Kidney (tissue), 14 donors: Measurements from ENCODE around the gene RNF123. TPM values are rescaled to one million over a fixed set of nuclear protein-coding genes. Genes with fewer than 3 reads are reported as not detected.

Source experiments
- DNase-seq, 5 donors: peaks; one replicate each; pipeline ENCODE4 v3.0.0-alpha.2; 2013 to 2020
- FAIRE-seq: peaks from 2 replicates; lab custom pipeline; 2012; peaks lifted over from hg19 to GRCh38; lab: Jason Lieb, UNC
- H3K27ac ChIP-seq, 2 donors: one replicate each; pipeline ENCODE4 v1.7.0; 2013; ENCODE audit warnings: low read depth in 2 of 2, low read length in 2 of 2, inconsistent platforms in 1 of 2
- H3K27me3 ChIP-seq: one replicate; pipeline ENCODE4 v1.7.1; 2013; ENCODE audit warnings: low read length, inconsistent platforms; ENCODE audit not compliant: control insufficient read depth, insufficient read depth
- H3K36me3 ChIP-seq, 3 donors: one replicate each; pipeline versions ENCODE4 v1.7.0 to v1.7.1; 2013; ENCODE audit warnings: low read length in 3 of 3, control low read depth in 1 of 3, inconsistent platforms in 1 of 3; ENCODE audit not compliant: insufficient read depth in 3 of 3, control insufficient read depth in 2 of 3
- H3K4me1 ChIP-seq, 3 donors: one replicate each; pipeline versions ENCODE4 v1.7.0 to v1.7.1; 2013; ENCODE audit warnings: low read length in 3 of 3, inconsistent platforms in 1 of 3, low read depth in 1 of 3; ENCODE audit not compliant: control insufficient read depth in 2 of 3, insufficient read depth in 2 of 3
- H3K4me3 ChIP-seq, 3 donors: one replicate each; pipeline versions ENCODE4 v1.7.0 to v1.8.1; 2013; ENCODE audit warnings: low read length in 3 of 3, control low read depth in 1 of 3, inconsistent platforms in 1 of 3
- H3K9ac ChIP-seq, 3 donors: one replicate each; pipeline versions ENCODE4 v1.7.0 to v1.7.1; 2013; ENCODE audit warnings: low read length in 3 of 3, control low read depth in 1 of 3, inconsistent platforms in 1 of 3
- H3K9me3 ChIP-seq, 3 donors: one replicate each; pipeline versions ENCODE4 v1.7.0 to v1.7.1; 2013; ENCODE audit warnings: low read length in 3 of 3, control low read depth in 1 of 3, inconsistent platforms in 1 of 3; ENCODE audit not compliant: control insufficient read depth in 2 of 3, insufficient read depth in 1 of 3
- CTCF ChIP-seq: IDR thresholded peaks from 3 replicates; pipeline ENCODE4 v1.5.1; 2012; ENCODE audit warnings: mild to moderate bottlenecking, moderate library complexity, borderline replicate concordance; ENCODE audit not compliant: insufficient read depth; ENCODE audit errors: extremely low read depth
- intact Hi-C: fragments of 100-400 bp; cut with DNase I; formaldehyde crosslinking; loops from one replicate; pipeline ENCODE4 v1.11.1; 2022
- polyA plus RNA-seq: library from polyadenylated mRNA; stranded (reverse); fragments of 350-450 nt; fragmentation: Illumina TruSeq; extraction: RNeasy Lipid Tissue Mini Kit (QIAGEN cat#74804); gene quantifications from one replicate; pipeline ENCODE4 v1.2.3, GENCODE V29; 2014; ENCODE audit warnings: low read depth, low replicate concordance; ENCODE audit not compliant: insufficient read depth
- total RNA-seq: library from RNA; stranded (reverse); fragmentation: NEBNext Ultra II Directional; extraction: Animal tissue kit (Norgen Biotek cat#: 25700); gene quantifications from one replicate; pipeline ENCODE4 v1.2.1, GENCODE V29; 2021
- donor health status: control.
- donor health status: control.
- donor health status: control.
- donor health status: control.
- donor health status: control.
- donor health status: DM: yes; HTN: yes; CAD: no.
- donor health status: Normal renal cell carcinoma (clear cell type).

Gene RNF123
- total and polyA plus RNA-seq, 2 donors from 2014 or later = 41.7 to 43.7 TPM

- no peak for TF ChIP-seq CTCF
- no peak overlapping the region for H3K4me3 ChIP-seq
These were observed 38.7 kb upstream of the RNF123 start for GRCh38 chr3:49650637-49651036.

GRCh38 chr3:49652218-49652902 is 37.0 kb upstream of the RNF123 start:
- DNase-seq (peak in 1 of 5 donors; percentile 31), FAIRE-seq (no peak)
- intact Hi-C loops = no loop called here
- no peaks in the 10 kb centered on the region for H3K36me3 ChIP-seq
- H3K9me3 ChIP-seq = no peaks in the 10 kb centered on the region
- no peak overlapping the region for H3K4me3 ChIP-seq
- no peak for TF ChIP-seq CTCF
- H3K27ac ChIP-seq = no peak overlapping the region
- no peaks in the 10 kb centered on the region for H3K27me3 ChIP-seq
- no peak overlapping the region for H3K9ac ChIP-seq
- H3K4me1 ChIP-seq = peaks cover 0 to 5% (median 0%) of the 10 kb centered on the region in 3 donors

More at GRCh38 chr3:49650637-49651036, 38.7 kb upstream of the RNF123 start:
- no peaks in the 10 kb centered on the region for H3K9me3 ChIP-seq
- H3K36me3 ChIP-seq = no peaks in the 10 kb centered on the region
- no peak overlapping the region for H3K9ac ChIP-seq
- no peaks in the 10 kb centered on the region for H3K27me3 ChIP-seq
- DNase-seq (no peak), FAIRE-seq (no peak)
- peaks cover 0 to 5% (median 0%) of the 10 kb centered on the region in 3 donors for H3K4me1 ChIP-seq
- intact Hi-C loops = no loop called here
- H3K27ac ChIP-seq = no peak overlapping the region

- FAIRE-seq (no peak), DNase-seq (peak in 4 of 5 donors; percentile 44 to 58 (median 55))
- Histone ChIP-seq H3K27me3 (no peaks in the 10 kb centered on the region), H3K9ac (no peak overlapping the region), H3K36me3 (no peaks in the 10 kb centered on the region), H3K9me3 (no peaks in the 10 kb centered on the region), H3K4me3 (no peak overlapping the region), H3K4me1 (peaks cover 0 to 3% (median 0%) of the 10 kb centered on the region in 3 donors), H3K27ac (no peak overlapping the region)
- no peak for TF ChIP-seq CTCF
- intact Hi-C loops = no loop called here
These were observed 36.4 kb upstream of the RNF123 start for GRCh38 chr3:49652903-49653415.
